NT2/D1 (cell line): ENCODE measurements around the gene CCDC88C.
"Not testable (repeated sequence)": the region's sequence is repeated elsewhere in the genome, so short reads cannot be mapped to it uniquely, and the experiment has no call there.

Experiments used
- DNase-seq: peaks from one replicate; pipeline ENCODE4 v3.0.0-alpha.2; 2011; ENCODE audit warnings: low read depth, low spot score
- H3K27me3 ChIP-seq: 2 replicates; pipeline ENCODE4 v1.6.0; 2011; ENCODE audit warnings: mild to moderate bottlenecking; ENCODE audit not compliant: insufficient read length, insufficient read depth
- H3K36me3 ChIP-seq: 2 replicates; pipeline ENCODE4 v1.6.1; 2011; ENCODE audit warnings: mild to moderate bottlenecking, low read length, mixed read lengths; ENCODE audit not compliant: insufficient read depth, insufficient read length
- H3K4me1 ChIP-seq: 2 replicates; pipeline ENCODE4 v1.5.1; 2011; ENCODE audit not compliant: insufficient read depth, insufficient read length
- H3K4me3 ChIP-seq: 2 replicates; pipeline ENCODE4 v1.5.1; 2011; ENCODE audit warnings: low read depth; ENCODE audit not compliant: insufficient read length
- H3K9ac ChIP-seq: 2 replicates; pipeline ENCODE4 v1.6.0; 2011; ENCODE audit warnings: low read depth; ENCODE audit not compliant: insufficient read length
- H3K9me3 ChIP-seq: 2 replicates; pipeline ENCODE4 v1.5.1; 2011; ENCODE audit warnings: mild to moderate bottlenecking, low read length; ENCODE audit not compliant: insufficient read depth
- SUZ12 ChIP-seq: IDR thresholded peaks from 2 replicates; pipeline ENCODE4 v1.6.1; 2011; ENCODE audit not compliant: insufficient read length, insufficient read depth; ENCODE audit errors: extremely low read depth
- YY1 ChIP-seq: IDR thresholded peaks from 2 replicates; pipeline ENCODE4 v1.6.1; 2011; ENCODE audit not compliant: insufficient read length, insufficient read depth
- ZNF274 ChIP-seq: IDR thresholded peaks from 2 replicates; pipeline ENCODE4 v1.6.1; 2011; ENCODE audit warnings: mild to moderate bottlenecking, low read depth, low read length

The CCDC88C gene

GRCh38 chr14:91454155-91454554, 36.5 kb upstream of the CCDC88C start:
- no peak overlapping the region for H3K4me3 ChIP-seq
- peaks cover 33% of the 10 kb centered on the region for H3K36me3 ChIP-seq
- H3K9ac ChIP-seq = no peak overlapping the region
- TF ChIP-seq ZNF274 = no peak
- no peak for TF ChIP-seq YY1
- no peak for TF ChIP-seq SUZ12
- DNase-seq = no peak
- no peaks in the 10 kb centered on the region for H3K4me1 ChIP-seq
- H3K9me3 ChIP-seq = no peaks in the 10 kb centered on the region
- H3K27me3 ChIP-seq = no peaks in the 10 kb centered on the region

GRCh38 chr14:91453744-91454143, 36.1 kb upstream of the CCDC88C start:
- no peak for DNase-seq
- Histone ChIP-seq H3K36me3 (peaks cover 30% of the 10 kb centered on the region), H3K4me1 (no peaks in the 10 kb centered on the region), H3K4me3 (no peak overlapping the region), H3K9me3 (no peaks in the 10 kb centered on the region), H3K9ac (no peak overlapping the region), H3K27me3 (no peaks in the 10 kb centered on the region)
- no peak for TF ChIP-seq SUZ12

- Histone ChIP-seq H3K9ac (no peak overlapping the region), H3K27me3 (no peaks in the 10 kb centered on the region), H3K36me3 (no peaks in the 10 kb centered on the region), H3K4me3 (no peak overlapping the region), H3K4me1 (no peaks in the 10 kb centered on the region), H3K9me3 (peaks cover 7% of the 10 kb centered on the region)
- no peak for DNase-seq
- TF ChIP-seq SUZ12 (no peak), ZNF274 (no peak), YY1 (no peak)
These were observed 26.9 kb upstream of the CCDC88C start for GRCh38 chr14:91444335-91445020.

- Histone ChIP-seq H3K9ac (no peak overlapping the region), H3K9me3 (peaks cover 29% of the 10 kb centered on the region)
These were observed 21.7 kb upstream of the CCDC88C start for GRCh38 chr14:91439345-91439744.

GRCh38 chr14:91438845-91439244, 21.2 kb upstream of the CCDC88C start:
- Histone ChIP-seq H3K36me3 (no peaks in the 10 kb centered on the region), H3K4me1 (no peaks in the 10 kb centered on the region), H3K27me3 (no peaks in the 10 kb centered on the region), H3K9ac (no peak overlapping the region), H3K9me3 (peaks cover 29% of the 10 kb centered on the region), H3K4me3 (no peak overlapping the region)
- no peak for DNase-seq
- no peak for TF ChIP-seq YY1

More at GRCh38 chr14:91439345-91439744, 21.7 kb upstream of the CCDC88C start:
- Histone ChIP-seq H3K4me3 (no peak overlapping the region), H3K4me1 (no peaks in the 10 kb centered on the region), H3K36me3 (no peaks in the 10 kb centered on the region), H3K27me3 (no peaks in the 10 kb centered on the region)
- DNase-seq = no peak
- TF ChIP-seq YY1 (no peak), ZNF274 (no peak), SUZ12 (no peak)

- not testable (repeated sequence) for H3K27me3 ChIP-seq, DNase-seq, H3K36me3 ChIP-seq, H3K4me3 ChIP-seq, H3K9ac ChIP-seq, H3K4me1 ChIP-seq
- H3K9me3 ChIP-seq = peaks cover 29% of the 10 kb centered on the region
These were observed 18.6 kb upstream of the CCDC88C start for GRCh38 chr14:91436266-91436665.

GRCh38 chr14:91429385-91429784, 11.8 kb upstream of the CCDC88C start:
- H3K36me3 ChIP-seq = no peaks in the 10 kb centered on the region
- no peak for TF ChIP-seq YY1
- no peak for TF ChIP-seq SUZ12
- H3K4me3 ChIP-seq = no peak overlapping the region
- H3K9ac ChIP-seq = no peak overlapping the region
- H3K9me3 ChIP-seq = no peaks in the 10 kb centered on the region
- DNase-seq = no peak
- no peaks in the 10 kb centered on the region for H3K27me3 ChIP-seq
- H3K4me1 ChIP-seq = no peaks in the 10 kb centered on the region

- H3K36me3 ChIP-seq, H3K9ac ChIP-seq, DNase-seq, H3K4me1 ChIP-seq, H3K4me3 ChIP-seq, H3K27me3 ChIP-seq, H3K9me3 ChIP-seq: not testable (repeated sequence)
These were observed 11.3 kb upstream of the CCDC88C start for GRCh38 chr14:91428931-91429330.

- not testable (repeated sequence) for DNase-seq
These were observed 7.9 kb upstream of the CCDC88C start for GRCh38 chr14:91425531-91425944.

More at GRCh38 chr14:91425531-91425944, 7.9 kb upstream of the CCDC88C start:
- not testable (repeated sequence) for H3K4me3 ChIP-seq, H3K9me3 ChIP-seq, H3K27me3 ChIP-seq, H3K4me1 ChIP-seq, H3K36me3 ChIP-seq, H3K9ac ChIP-seq
